Activated CD8-positive, alpha-beta memory T cell treated with anti-CD3 and anti-CD28 coated beads for 36 hours (primary cell): ENCODE results near the gene RAB26. TPM values are rescaled to one million over a fixed set of nuclear protein-coding genes. Genes with fewer than 3 reads are reported as not detected.

Experiments
- CTCF ChIA-PET: fragments of 350-600 bp; sonication (Branson Sonifier 250); formaldehyde crosslinking; loops from one replicate; lab custom pipeline; 2021; ENCODE audit warnings: antibody characterized with exemption; lab: Charles Lee
- POLR2A ChIA-PET: fragments of 350-600 bp; sonication (Branson Sonifier 250); formaldehyde crosslinking; loops from one replicate; lab custom pipeline; 2021; ENCODE audit warnings: antibody characterized with exemption; lab: Charles Lee
- total RNA-seq, 2 experiments: library from RNA; stranded (reverse); gene quantifications; one replicate each; pipeline ENCODE4 v1.2.3, GENCODE V29; 2021

The RAB26 gene
- total RNA-seq, 2 experiments from 2014 or later = 0.42 TPM; not detected in 1

DNA sequence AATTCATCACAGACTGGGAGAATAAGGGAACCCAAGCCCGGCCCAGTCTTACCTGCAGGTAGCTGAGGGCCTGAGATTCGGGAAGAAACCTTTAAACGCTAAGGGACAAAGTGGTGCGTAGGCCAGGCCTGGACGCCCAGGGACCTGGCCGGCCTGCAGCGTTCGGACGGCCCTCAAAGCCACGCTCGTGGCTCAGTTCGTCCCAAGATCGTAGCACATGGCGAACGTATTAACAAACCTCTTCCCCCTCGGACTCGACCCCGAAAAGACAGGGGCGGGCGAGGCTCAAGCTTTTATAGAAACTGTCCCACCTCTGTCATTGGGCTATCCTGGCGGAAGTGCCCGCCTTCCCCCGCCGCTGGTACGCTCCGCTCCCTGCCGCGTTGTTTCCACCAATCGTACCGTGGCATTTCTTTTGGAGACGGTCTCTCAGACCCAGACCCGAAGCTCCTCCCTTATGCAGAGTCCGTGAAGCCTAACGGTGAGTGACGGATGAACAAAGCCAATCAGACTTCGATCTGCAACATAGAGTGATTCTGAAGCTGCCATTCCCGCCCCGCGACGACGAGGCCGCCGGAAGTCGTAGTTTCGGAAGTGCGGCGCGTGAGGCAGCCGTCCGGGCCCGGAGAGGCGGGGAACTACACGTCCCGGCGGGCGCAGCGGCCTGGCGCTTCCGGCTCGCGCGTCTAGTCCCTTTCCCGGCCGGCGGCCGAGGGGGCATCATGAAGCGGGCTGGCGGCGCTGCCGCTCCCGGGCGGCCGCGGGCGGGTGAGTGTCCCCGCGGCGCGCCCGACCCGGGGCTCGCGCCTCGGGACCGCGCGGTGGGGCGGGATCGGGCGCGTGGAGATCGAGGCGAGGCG lies 6.9 kb downstream of the RAB26 start, which contains the start of gene TRAF7:
Gene TRAF7 (plus strand): TSS at position 692 of the 860 bp plus-strand sequence. CDS start 8,139 bp downstream, outside the sequence.
- ChIA-PET POLR2A (interaction anchor here (0.7 to 1.8 kb wide), 21 partner anchors 10 to 430 kb away, joined by 3 to 20 read pairs (median 5); partner anchors contain the start of genes ABCA3, ECI1, MSRB1 and PKD1), CTCF (interaction anchor here (0.5 to 6.8 kb wide), 6 partner anchors 9 to 1005 kb away, joined by 3 to 42 read pairs (median 4); no protein-coding TSS in a partner anchor)

DNA sequence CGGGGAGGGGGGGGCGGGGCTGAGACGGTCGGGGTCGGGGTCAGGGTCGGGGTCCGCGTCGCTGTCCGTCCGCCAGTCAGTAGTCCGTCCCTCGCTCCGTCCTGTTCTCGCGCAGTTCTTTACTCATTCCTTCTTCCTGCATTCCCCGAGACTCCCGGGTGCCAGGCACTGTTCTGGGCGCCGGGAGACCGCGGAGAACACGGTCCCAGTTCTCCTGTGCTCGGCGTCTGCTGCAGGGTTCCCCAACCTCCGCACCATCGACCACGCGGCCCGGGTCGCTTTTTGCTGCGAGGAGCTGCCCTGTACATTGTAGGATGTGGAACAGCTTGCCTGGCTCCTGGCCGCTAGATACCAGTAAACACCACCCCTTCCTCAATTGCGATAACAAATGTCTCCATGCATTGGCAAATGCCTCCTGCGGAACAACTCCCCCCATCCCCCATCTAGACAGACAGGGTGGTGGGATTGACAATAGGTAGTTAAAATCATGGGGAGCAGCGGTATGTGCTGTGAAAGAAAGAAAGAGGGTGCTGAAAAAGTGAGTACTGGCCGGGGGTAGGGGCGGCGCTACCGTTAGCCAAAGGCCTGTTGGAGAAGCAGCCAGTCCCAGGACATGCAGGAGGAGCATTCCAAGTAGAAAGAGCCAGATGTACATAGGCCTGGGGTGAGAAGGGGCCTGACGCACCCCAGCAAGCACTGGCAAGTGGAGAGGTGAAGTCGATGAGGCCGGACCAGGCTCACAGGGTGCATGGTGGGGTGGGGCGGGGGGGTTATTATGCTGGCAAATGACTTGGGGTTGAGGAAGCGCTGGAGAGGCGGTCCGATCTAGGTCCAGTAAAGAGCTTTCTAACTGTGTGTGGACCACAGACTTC lies 7.8 kb downstream of the RAB26 start:
- POLR2A ChIA-PET = interaction anchor here (0.6 to 1.8 kb wide), 16 partner anchors 11 to 543 kb away, joined by 3 to 20 read pairs (median 4); partner anchors contain the start of genes ABCA3, ECI1, MSRB1 and RNPS1
- CTCF ChIA-PET = interaction anchor here (1.6 to 2.1 kb wide), 2 partner anchors 10 to 39 kb away, joined by 5 to 9 read pairs; no protein-coding TSS in a partner anchor

DNA sequence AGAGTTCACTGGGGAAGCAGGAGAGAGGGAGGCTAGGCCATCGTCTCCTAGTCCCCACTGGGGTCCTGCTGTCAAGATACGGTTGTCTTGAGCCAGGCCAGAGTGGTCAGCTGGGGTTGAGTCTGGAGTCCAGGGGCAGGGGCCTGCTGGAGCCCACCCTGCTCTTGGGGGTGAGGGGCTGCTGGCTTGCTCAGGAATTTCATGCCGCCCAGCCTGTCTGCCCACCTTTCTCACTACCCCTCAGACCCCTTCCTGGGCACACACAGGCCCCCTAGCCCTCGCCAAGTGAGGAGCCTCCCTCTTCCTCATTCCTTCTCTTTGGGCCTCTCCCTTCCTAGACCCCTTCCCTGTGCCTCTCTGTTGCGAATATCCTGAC lies 8.4 kb downstream of the RAB26 start:
- CTCF ChIA-PET = no interaction called here
- POLR2A ChIA-PET = no interaction called here

DNA sequence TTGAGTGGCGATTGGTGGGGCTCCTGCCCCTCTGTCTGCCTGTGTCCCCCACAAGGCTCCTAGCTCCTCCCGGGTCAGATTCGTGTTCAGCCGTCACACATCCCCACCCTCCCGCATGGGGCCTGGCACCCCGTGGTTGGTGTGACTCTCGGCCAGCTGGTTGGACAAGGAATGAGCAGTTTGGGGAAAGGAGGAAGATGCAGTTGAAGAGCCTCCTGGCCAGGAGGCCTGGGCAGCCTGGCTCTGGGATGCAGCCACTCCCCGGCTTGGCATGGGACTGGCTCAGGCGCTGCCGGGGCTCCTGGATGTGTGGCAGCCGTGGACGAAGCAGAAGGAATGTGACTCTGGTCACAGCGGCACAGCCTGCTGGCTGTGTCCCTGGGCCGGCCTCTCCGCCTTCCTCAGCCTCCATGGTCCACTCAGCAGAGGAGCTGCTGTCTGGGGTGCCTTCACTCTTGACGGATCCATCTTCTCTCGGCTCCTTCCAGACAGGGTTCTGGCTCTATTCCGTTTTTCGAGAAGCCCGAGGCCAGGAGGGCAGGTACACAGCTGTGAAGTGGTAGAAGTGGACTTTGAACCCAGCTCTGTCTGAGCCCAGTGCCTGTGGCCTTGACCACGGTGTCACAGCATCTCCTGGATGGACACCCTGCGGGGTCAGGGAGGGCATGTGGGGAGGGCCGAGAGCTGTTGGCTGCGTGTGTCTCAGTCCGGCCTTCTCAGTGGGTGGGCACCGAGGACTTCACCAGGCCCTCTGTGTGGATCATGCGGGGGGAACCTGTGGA lies 9.2 kb downstream of the RAB26 start:
- ChIA-PET POLR2A (interaction anchor here (0.7 kb wide), 1 partner anchor 193 kb away, joined by 4 read pairs; the partner anchor contains the start of gene RPS2), CTCF (no interaction called here)

DNA sequence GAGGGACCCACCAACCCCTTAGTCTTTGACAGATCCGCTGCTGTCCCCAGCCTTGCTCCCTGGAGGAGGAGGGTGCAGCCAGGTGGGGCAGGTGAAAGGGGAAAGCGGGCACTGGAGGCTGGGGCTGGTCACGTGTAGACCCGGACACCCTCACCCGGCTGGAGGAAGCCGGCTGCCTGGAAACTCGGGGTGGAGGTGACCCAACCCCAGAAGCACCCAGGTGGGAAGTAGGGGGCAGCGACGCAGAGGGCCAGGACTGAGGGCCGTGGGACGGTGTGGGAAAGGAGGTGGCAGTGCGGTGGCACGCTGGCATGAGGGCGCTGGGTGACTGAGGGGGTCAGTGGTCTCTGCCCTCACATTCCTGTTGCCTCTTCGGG lies 9.8 kb downstream of the RAB26 start:
- ChIA-PET POLR2A (no interaction called here), CTCF (no interaction called here)

DNA sequence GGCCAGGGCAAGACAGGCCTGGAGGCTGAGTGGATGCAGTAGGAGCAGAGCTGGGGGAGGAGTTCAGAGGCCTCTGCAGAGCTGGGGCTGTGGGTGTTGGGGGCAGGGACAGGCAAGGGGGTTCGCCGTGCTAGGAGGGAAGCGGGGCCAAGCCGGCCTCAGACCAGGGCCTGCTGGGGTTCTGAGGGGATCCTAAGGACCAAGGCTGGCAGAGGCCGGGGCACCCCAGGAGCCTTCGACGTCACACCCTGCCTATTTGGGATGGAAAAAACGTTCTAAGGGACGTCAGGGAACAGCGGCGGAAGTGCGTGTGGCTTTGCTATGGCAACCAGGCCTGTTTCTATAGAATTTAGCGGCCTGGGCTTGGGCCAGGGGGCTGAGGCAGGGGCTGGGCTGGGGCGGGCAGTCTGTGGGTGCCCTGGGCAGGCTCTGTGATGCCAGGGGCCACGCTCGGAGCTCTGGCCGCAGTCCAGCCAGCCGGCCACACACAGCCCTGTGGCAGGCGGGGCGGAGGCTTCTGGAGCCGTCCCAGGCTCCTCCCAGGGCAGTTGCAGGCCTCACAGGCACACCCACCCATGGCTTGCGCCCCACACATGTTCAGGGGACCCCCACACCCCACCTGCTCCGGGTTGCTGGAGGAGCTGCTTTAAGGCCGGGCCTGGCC lies 10.9 kb downstream of the RAB26 start:
- POLR2A ChIA-PET = no interaction called here
- CTCF ChIA-PET = no interaction called here

DNA sequence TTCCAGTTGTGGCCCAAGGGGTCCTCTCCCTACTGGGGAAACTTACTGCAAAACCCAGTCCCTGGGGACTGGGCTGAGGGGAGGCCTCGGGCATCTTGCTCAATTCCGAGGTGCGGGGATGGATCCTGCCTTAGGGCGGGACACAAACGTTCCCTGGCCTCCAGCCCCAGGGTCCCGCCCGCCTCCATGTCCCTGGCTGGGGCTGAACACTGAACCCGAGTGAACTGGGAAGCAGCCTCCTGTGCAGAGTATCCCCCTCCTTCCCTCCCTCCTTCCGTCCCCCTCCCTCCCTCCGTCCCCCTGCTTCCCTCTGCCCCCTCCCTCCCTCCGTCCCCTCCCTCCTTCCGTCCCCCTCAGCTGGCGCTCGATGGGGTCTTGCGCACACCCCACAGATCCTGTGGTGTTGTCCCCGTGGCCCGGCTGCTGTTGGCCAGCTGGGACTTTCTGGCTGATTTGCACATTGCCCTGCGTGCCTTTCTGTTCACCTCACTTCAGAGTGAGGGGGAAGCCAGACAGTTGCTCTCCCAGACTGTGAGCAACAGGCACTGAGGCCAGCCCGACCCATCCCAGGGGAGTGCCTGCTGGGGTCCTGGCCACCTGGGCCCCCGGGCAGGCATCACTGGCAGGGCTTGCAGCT lies 12.6 kb downstream of the RAB26 start:
- ChIA-PET POLR2A (no interaction called here), CTCF (no interaction called here)

DNA sequence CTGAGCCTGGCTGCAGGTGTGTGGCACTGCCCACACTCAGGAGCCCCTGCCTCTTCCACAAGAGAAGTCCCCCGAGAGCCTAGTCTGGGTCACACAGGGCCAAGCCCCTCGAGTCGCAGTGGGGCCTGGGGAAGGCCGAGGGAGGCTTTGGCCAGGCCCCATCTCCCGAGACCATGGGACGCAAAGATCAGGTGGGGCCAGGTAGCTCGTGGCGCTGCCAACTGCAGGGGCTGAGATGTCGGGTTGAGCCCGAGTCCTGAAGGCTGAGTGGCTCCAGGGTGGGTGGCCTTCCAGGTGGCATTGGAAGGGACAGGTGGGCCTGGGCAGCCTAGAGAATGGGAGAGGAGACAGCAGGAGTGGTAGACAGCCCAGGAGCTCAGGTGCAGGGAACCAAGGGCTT lies 13.5 kb downstream of the RAB26 start:
- CTCF ChIA-PET = no interaction called here
- POLR2A ChIA-PET = no interaction called here

DNA sequence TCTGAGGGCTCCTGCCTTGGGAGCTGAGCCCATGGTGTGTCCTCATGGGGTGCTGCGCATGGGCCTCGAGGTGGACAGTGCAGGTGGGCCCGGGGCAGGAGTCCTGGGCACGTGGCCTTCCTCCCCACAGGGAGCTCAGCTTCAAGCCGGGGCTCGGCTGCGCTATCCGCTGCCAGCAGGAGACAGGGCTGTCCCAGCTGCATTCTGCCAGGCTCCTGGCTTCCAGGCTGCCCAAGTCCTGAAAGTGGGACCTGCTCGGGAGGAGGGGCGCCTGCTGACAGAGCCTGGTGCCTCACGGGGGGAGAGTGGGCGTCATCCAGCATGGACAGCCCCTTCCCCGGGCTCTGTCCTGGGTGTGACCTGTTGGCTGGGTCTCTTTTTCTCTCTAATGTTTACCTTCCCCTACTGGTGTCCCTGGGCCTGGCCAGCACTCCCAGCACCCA lies 14.3 kb downstream of the RAB26 start:
- POLR2A ChIA-PET = no interaction called here
- CTCF ChIA-PET = no interaction called here

DNA sequence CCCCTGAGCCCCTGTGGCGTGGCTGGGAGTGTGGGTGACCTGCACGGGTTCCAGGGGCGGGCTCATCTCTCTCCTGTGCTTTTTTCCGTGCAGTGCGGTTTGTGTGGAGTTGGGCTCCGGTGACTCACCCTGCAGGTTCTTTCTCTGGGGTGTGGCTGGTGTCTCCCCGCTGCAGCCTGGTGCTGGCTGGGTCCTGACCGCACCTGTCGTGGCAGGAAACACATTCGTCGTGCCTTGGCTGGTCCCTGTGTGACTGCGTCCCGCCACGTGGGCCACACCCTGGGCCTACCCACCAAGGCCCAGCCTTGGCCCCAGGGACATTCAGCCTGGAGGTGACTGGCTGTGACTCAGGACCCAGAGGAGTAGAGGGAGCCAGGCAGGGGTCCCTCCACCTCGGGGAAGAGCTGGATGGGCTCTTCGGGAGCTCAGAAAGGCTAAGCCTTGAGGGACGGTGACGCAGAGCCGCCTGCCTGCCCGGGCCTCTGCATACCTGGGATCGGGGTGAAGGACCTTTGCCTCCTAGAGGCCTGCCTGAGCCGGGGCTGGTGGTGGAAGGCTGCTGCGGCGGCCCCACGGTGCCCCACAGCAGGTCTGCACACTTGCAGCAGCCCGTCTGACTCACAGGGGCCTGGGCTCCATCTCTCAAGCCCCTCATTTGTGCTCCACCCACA lies 14.9 kb downstream of the RAB26 start:
- POLR2A ChIA-PET = no interaction called here

DNA sequence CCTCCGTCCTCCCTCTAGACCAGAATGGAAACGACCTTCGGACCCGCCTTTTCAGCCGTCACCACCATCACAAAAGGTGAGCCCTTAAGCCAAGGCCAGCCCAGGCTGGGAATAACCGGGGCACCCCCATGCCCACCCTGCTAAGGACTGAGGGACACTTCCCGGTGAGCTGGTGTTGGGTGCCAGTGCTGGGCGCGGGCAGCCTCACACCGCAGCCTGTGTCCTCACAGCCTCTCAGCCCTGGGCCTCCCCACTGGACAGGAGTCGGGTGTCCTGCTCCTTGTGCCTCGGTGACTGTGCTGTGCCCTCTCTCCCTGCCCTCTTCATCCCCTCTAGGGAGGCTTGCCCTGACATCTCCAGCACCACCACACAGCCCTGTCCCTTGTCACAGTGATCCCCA lies 17.4 kb downstream of the RAB26 start:
- POLR2A ChIA-PET = no interaction called here
- CTCF ChIA-PET = no interaction called here

More for the DNA sequence above, 14.9 kb downstream of the RAB26 start:
- CTCF ChIA-PET = no interaction called here

DNA sequence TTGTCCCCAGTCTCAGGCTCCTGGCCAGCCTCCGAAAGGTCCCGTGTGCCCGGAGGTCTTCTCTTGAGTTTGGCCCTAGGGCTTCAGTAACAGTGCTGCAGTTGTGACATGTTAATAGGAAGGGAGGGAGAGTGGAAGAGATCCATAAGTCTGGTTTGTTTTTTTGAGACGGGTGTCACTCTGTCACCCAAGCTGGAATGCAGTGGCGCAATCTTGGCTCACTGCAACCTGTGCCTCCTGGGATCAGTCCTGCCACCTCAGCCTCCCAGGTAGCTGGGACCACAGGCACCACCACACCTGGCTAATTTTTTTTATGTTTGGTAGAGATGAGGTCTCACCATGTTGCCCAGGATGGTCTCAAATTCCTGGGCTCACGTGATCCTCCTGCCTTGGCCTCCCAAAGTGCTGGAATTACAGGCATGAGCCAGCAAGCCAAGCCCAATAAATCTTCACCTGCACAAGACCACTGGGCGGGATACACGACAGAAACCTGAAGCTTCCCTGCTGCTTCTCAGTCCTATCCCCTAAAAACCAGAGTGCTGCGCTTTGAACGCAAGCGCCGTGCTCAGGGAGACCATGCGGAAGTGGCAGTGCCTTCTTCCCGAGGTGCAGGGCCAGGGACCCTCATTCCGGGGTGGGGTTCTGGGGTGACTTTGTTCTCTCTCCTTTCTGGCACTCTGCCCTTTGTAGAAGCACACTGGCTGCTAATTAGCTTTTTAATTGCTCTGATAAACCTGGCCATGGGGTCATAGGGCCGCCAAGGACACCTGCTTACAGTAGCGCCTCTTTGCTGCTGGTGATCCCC lies 18.0 kb downstream of the RAB26 start:
- POLR2A ChIA-PET = interaction anchor here (1.9 kb wide), 1 partner anchor 11 kb away, joined by 6 read pairs; the partner anchor contains the start of gene TRAF7
- CTCF ChIA-PET = no interaction called here

DNA sequence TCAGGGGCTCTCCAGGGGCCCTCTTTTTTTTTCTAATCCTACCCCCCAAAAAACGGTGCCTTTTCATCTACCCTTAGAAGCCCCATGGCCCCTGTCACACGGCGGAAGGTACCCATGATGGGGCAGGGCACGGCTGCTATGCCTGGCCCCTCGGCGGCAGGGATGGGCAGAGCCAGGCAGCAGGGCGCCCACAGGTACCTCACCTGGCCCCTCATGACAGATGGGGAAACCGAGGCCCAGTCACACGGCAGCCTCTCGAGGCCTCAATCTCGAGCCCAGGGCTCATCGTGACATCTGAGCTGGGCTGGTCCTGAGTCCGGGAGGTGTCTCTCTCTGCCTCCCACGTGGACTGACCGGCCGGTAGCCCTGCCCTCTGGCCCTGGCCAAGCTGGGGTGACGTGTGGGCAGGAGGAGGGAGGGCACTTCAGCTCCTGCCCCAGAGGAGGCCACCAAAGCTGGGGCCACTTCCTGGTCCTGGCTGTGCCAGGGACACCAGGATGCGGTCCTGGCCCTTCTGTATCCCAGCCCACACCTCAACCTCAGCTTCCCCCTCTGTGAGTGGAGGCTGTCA lies 18.7 kb downstream of the RAB26 start:
- POLR2A ChIA-PET = interaction anchor here (1.9 kb wide), 1 partner anchor 12 kb away, joined by 6 read pairs; the partner anchor contains the start of gene TRAF7
- CTCF ChIA-PET = no interaction called here

DNA sequence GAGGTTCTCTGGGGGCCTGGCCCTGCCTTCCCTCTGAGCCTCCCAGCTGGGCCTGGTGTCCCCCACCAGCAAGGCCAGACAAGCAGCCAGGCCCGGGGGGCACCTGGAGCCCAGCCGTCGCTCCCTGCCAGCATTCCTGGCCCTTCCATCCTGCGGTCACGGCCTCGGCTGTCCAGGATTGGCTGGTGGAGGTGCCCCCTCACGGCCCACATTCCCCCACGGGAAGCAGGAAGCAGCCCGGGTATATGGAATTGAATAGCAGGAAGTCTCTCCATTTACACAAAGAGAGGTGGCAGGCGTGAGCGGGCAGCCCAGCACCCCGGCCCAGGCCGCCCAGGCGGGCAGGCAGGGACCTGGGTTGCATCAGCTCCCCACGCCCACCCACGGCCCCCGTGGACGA lies 21.7 kb downstream of the RAB26 start:
- CTCF ChIA-PET = no interaction called here
- POLR2A ChIA-PET = no interaction called here

DNA sequence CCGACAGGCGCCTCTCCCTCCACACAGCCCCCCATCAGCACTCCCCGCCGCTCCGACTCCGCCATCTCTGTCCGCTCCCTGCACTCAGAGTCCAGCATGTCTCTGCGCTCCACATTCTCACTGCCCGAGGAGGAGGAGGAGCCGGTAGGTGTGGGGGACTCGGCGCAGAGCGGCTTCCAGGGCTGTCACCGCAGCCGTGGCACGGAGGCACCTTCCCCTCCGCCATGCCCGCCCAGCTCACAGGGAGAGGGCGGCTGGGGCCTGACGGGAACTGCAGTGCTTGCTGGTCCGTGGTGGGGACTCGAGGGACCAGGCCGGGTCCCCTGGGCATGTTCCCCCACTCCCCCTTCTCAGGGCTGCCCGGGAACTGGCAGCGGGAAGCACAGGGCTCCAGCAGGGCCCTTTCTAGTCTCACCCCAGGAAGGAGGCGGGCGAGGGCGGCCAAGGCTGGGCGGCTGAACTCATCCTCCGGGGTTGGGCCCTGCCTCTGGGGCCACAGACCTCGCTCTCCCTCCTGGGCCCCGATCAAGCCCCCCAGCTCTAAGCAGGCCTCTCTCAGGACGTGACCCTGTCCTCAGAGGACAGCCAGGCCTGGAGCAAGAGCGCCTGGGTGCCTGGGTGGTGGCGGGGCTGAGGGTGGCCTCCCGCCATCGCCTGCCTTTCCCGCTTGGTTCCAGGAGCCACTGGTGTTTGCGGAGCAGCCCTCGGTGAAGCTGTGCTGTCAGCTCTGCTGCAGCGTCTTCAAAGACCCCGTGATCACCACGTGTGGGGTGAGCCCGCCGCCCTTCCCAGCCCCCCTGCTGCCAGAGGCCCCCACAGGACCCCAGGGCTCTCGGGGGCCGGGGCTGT lies 22.4 kb downstream of the RAB26 start:
- CTCF ChIA-PET = no interaction called here
- POLR2A ChIA-PET = no interaction called here
